MCF 10A (cell line): ENCODE results near the gene CHPF2. TPM values are rescaled to one million over a fixed set of nuclear protein-coding genes. Genes with fewer than 3 reads are reported as not detected.

Experiments used
- BruUV-seq: library from RNA; stranded (reverse); fragments of 400-500 nt; replicated peaks from 2 replicates; lab custom pipeline; 2021; lab: Mats Ljungman, UMichigan
- CTCF ChIA-PET: fragments of 300-600 bp; sonication (Branson Sonifier 250); formaldehyde crosslinking; extraction: SDS; loops from one replicate; lab custom pipeline; 2021; ENCODE audit warnings: antibody characterized with exemption, inconsistent platforms; lab: Yijun Ruan, JAX
- POLR2A ChIA-PET: fragments of 300-600, 350-650 bp; sonication (Branson Sonifier 250); formaldehyde crosslinking; extraction: SDS; loops from one replicate; lab custom pipeline; 2020; ENCODE audit warnings: antibody characterized with exemption, inconsistent platforms; lab: Yijun Ruan, JAX
- DNase-seq: peaks from one replicate; pipeline ENCODE4 v3.0.0-alpha.2; 2018; ENCODE audit not compliant: unreplicated experiment
- H3K27ac Mint-ChIP-seq: one replicate; pipeline ENCODE4 v1.8.0; 2022; ENCODE audit warnings: mild to moderate bottlenecking, low read depth, mixed read lengths; ENCODE audit not compliant: unreplicated experiment
- H3K27me3 Mint-ChIP-seq: one replicate; pipeline ENCODE4 v1.8.0; 2022; ENCODE audit warnings: mixed read lengths; ENCODE audit not compliant: insufficient read depth, unreplicated experiment
- H3K36me3 Mint-ChIP-seq: one replicate; pipeline ENCODE4 v1.8.0; 2022; ENCODE audit warnings: mild to moderate bottlenecking, moderate library complexity, mixed read lengths; ENCODE audit not compliant: insufficient read depth, unreplicated experiment
- H3K4me1 Mint-ChIP-seq: one replicate; pipeline ENCODE4 v1.8.0; 2022; ENCODE audit warnings: mixed read lengths; ENCODE audit not compliant: insufficient read depth, unreplicated experiment
- H3K4me3 Mint-ChIP-seq: one replicate; pipeline ENCODE4 v1.8.0; 2022; ENCODE audit warnings: mild to moderate bottlenecking, moderate library complexity, mixed read lengths; ENCODE audit not compliant: unreplicated experiment
- H3K9me3 Mint-ChIP-seq: one replicate; pipeline ENCODE4 v1.8.0; 2022; ENCODE audit warnings: mixed read lengths; ENCODE audit not compliant: unreplicated experiment
- CTCF ChIP-seq: fragments of 200-600 bp; IDR thresholded peaks from one replicate; pipeline ENCODE4 v1.8.0; 2022; ENCODE audit warnings: antibody characterized with exemption, mild to moderate bottlenecking; ENCODE audit not compliant: unreplicated experiment
- intact Hi-C: fragments of 100-400 bp; cut with micrococcal nuclease; formaldehyde crosslinking; loops from 2 replicates; pipeline ENCODE4 v1.14.1; 2022
- total RNA-seq: library from RNA; stranded (reverse); gene quantifications from 2 replicates; pipeline ENCODE4 v1.2.3, GENCODE V29; 2022

CHPF2 gene
- total RNA-seq, 1 experiment from 2014 or later, result 28.2 TPM

GRCh38 chr7:151254316-151254715 lies 22.0 kb downstream of the CHPF2 start:
- H3K27ac Mint-ChIP-seq, result no peak overlapping the region
- ChIA-PET POLR2A (interaction anchor here (0.5 kb wide), 1 partner anchor 1422 kb away, joined by 3 read pairs; no protein-coding TSS in a partner anchor), CTCF (interaction anchor here (0.5 kb wide), 1 partner anchor 51 kb away, joined by 4 read pairs; no protein-coding TSS in a partner anchor)
- peaks cover 50% of the 10 kb centered on the region for H3K27me3 Mint-ChIP-seq
- H3K4me3 Mint-ChIP-seq, result no peak overlapping the region
- BruUV-seq, result no TSS peak
- TF ChIP-seq CTCF, result no peak
- peaks cover 25% of the 10 kb centered on the region for H3K4me1 Mint-ChIP-seq
- H3K9me3 Mint-ChIP-seq, result no peaks in the 10 kb centered on the region
- no peaks in the 10 kb centered on the region for H3K36me3 Mint-ChIP-seq
- intact Hi-C loops, result no loop called here
- DNase-seq, result no peak

DNA sequence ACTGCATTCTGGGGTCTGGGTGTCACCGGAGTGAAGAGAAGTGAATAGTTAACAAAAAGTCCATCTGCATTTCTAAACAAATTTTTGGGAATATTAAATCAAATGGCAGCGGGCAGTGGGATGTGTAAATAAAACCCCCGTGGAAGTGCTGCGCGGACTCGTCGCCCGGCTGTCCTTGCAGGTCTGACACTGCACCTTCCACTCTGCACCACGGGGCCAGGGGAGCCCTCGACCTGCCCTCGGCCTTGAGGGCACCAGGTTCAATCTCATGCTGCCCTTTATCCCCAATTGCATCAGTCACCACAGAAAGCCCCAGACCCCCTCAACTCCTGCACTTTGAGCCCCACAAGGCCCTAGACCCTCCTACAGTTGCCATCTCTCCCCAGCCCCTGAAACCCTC lies 22.6 kb downstream of the CHPF2 start:
- CTCF ChIA-PET, result interaction anchor here (0.5 kb wide), 1 partner anchor 50 kb away, joined by 4 read pairs; no protein-coding TSS in a partner anchor
- Mint-ChIP-seq H3K4me3 (no peak overlapping the region), H3K36me3 (no peaks in the 10 kb centered on the region), H3K4me1 (peaks cover 22% of the 10 kb centered on the region), H3K27ac (no peak overlapping the region), H3K9me3 (no peaks in the 10 kb centered on the region), H3K27me3 (peaks cover 55% of the 10 kb centered on the region)
- no peak for TF ChIP-seq CTCF
- BruUV-seq, result no TSS peak
- POLR2A ChIA-PET, result interaction anchor here (0.9 kb wide), 1 partner anchor 13 kb away, joined by 3 read pairs; no protein-coding TSS in a partner anchor
- DNase-seq, result no peak
- intact Hi-C loops, result no loop called here

DNA sequence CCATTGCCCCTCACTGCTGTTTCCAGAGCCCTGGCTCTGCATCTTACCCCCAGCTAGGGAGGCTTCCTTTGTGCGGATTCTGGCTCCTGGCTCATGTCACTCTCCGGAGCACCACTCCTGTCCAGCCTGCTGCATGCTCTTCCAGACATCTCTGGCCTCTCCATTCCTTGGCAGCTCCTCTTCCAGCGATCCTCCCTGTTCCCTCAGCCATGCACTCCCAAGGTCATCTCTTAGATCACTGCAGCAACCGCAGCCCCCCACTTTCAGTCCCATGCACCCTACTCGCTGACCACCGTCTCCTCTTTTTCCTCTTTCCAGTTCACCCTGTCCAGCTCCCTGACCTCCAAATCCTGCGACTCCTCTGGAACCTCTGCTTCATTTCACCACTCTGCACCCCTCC lies 23.1 kb downstream of the CHPF2 start:
- BruUV-seq, result no TSS peak
- H3K36me3 Mint-ChIP-seq, result no peaks in the 10 kb centered on the region
- H3K4me1 Mint-ChIP-seq, result peaks cover 18% of the 10 kb centered on the region
- peaks cover 61% of the 10 kb centered on the region for H3K27me3 Mint-ChIP-seq
- intact Hi-C loops, result no loop called here
- no peak overlapping the region for H3K4me3 Mint-ChIP-seq
- POLR2A ChIA-PET, result interaction anchor here (0.9 kb wide), 1 partner anchor 13 kb away, joined by 3 read pairs; no protein-coding TSS in a partner anchor
- DNase-seq, result no peak
- no peak for TF ChIP-seq CTCF
- no peak overlapping the region for H3K27ac Mint-ChIP-seq
- CTCF ChIA-PET, result interaction anchor here (0.7 kb wide), 1 partner anchor 113 kb away, joined by 3 read pairs; no protein-coding TSS in a partner anchor
- H3K9me3 Mint-ChIP-seq, result no peaks in the 10 kb centered on the region

DNA sequence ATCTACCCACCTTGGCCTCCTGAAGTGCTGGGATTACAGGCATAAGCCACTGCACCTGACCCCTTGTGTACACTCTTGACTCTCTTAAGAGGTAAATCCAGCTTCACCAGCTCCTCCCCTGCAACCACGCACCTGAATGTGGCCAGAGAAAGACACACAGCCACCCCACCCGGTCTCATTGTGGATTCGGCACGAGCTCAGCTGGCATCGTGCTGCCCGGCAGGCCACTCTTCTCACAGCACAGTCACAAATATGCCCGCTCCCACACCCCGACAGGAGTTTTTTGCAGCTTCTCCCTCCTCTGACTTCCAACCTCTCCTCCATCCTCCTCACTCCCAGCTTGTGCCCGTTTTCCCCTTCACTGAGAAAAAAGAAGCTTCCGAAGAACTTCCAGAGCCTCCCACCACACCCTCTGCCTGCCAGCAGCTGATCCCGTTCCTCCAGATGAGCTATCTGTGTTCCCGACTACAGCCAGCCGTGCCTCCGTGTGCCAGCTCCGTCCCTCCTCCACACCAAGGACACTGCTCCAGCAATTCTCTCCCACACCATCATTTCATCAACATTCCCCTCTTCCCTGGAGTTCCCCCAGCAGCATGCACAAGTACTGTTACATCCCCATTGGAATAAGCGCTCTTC lies 24.2 kb downstream of the CHPF2 start:
- DNase-seq, result no peak
- Mint-ChIP-seq H3K4me1 (peaks cover 10% of the 10 kb centered on the region), H3K4me3 (no peak overlapping the region), H3K36me3 (no peaks in the 10 kb centered on the region), H3K27ac (no peak overlapping the region), H3K27me3 (peaks cover 72% of the 10 kb centered on the region), H3K9me3 (no peaks in the 10 kb centered on the region)
- intact Hi-C loops, result no loop called here
- no peak for TF ChIP-seq CTCF
- POLR2A ChIA-PET, result no interaction called here
- CTCF ChIA-PET, result interaction anchor here (0.6 to 1.2 kb wide), 5 partner anchors 11 to 870 kb away, joined by 3 to 5 read pairs (median 3); no protein-coding TSS in a partner anchor
- no TSS peak for BruUV-seq
